Measurements from ENCODE around the gene CCDC136.
A peak's percentile ranks its signal among the peaks of the same experiment; 100 is the strongest.

DNA sequence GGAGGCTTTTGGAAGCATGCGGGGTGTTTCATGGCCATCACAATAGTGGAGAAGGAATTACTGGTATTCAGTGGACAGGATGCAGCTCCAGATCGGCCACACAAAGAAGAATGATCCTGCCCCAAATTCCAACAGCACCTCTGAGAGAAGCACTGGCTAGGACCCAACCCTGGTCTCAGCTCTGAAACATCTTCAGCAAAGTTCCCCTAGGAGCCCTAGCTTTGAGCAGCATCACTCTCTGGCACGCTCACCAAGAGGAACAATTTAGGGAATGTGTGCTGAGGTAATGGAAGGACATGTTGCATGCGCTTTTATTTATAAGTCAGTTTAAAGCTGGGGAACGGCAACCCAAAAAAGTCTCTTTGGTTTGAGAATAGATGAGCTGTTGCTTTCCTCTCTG lies 10.6 kb upstream of the CCDC136 start:
- TF ChIP-seq CTCF (IDR thresholded peaks at IDR 0.05) (no peak), EP300 (IDR thresholded peaks at IDR 0.05) (peak; percentile 10), POLR2AphosphoS5 (IDR thresholded peaks at IDR 0.05) (peak; percentile 63 to 77), POLR2A (IDR thresholded peaks at IDR 0.05; ENCODE audit: low read depth) (no peak)

Measured in esophagus muscularis mucosa (tissue), 4 donors.